WTC11 (cell line): Measurements from ENCODE around the gene DNAH14. TPM values are rescaled to one million over a fixed set of nuclear protein-coding genes. Genes with fewer than 3 reads are reported as not detected.
"Not testable (repeated sequence)": the region's sequence is repeated elsewhere in the genome, so short reads cannot be mapped to it uniquely, and the experiment has no call there.

Experiments
- ATAC-seq: fragments of 200-7000 bp; cut with Tn5 transposase; 2 replicates; pipeline ENCODE4 v1.10.0; 2021; ENCODE audit warnings: mild to moderate bottlenecking, moderate library complexity
- CTCF ChIA-PET: fragments of 300-600 bp; sonication (Branson Sonifier 250); formaldehyde crosslinking; loops from one replicate; lab custom pipeline; 2021; ENCODE audit warnings: antibody characterized with exemption; lab: Charles Lee
- POLR2A ChIA-PET: fragments of 350-600 bp; sonication (Branson Sonifier 250); formaldehyde crosslinking; loops from one replicate; lab custom pipeline; 2021; ENCODE audit warnings: antibody characterized with exemption; lab: Charles Lee
- DNase-seq: peaks from one replicate; pipeline ENCODE4 v3.0.0; 2021; ENCODE audit warnings: low spot score
- H3K27ac Mint-ChIP-seq: 2 replicates; pipeline ENCODE4 v1.8.0; 2021; ENCODE audit warnings: mixed read lengths
- H3K27me3 Mint-ChIP-seq: 2 replicates; pipeline ENCODE4 v1.8.0; 2021; ENCODE audit warnings: low read depth, mild to moderate bottlenecking, moderate library complexity, mixed read lengths
- H3K36me3 Mint-ChIP-seq: 2 replicates; pipeline ENCODE4 v1.8.0; 2021; ENCODE audit warnings: mixed read lengths
- H3K4me1 Mint-ChIP-seq: 2 replicates; pipeline ENCODE4 v1.8.0; 2022; ENCODE audit warnings: mixed read lengths
- H3K4me3 Mint-ChIP-seq: 2 replicates; pipeline ENCODE4 v1.8.0; 2021; ENCODE audit warnings: mild to moderate bottlenecking, moderate library complexity, mixed read lengths
- H3K9me3 Mint-ChIP-seq: 2 replicates; pipeline ENCODE4 v1.8.0; 2021; ENCODE audit warnings: mixed read lengths
- CBFB ChIP-seq: sonication (generic); formaldehyde crosslinking; IDR thresholded peaks from 2 replicates; pipeline ENCODE4 v1.8.1; 2022; ENCODE audit warnings: mild to moderate bottlenecking, low read depth, missing genetic modification reagents
- FOXP1 ChIP-seq: sonication (generic); formaldehyde crosslinking; IDR thresholded peaks from 2 replicates; pipeline ENCODE4 v1.8.0; 2022; ENCODE audit warnings: missing genetic modification reagents, mild to moderate bottlenecking, moderate library complexity, borderline replicate concordance
- GABPB1 ChIP-seq: sonication (generic); formaldehyde crosslinking; IDR thresholded peaks from 2 replicates; pipeline ENCODE4 v1.8.1; 2023; ENCODE audit warnings: mild to moderate bottlenecking, missing genetic modification reagents
- GRHL2 ChIP-seq: fragments of 250-450 bp; sonication (Bioruptor Pico); IDR thresholded peaks from 2 replicates; pipeline ENCODE4 v1.8.0; 2022; ENCODE audit warnings: mild to moderate bottlenecking, moderate library complexity; ENCODE audit not compliant: insufficient replicate concordance, severe bottlenecking
- RELA ChIP-seq: sonication (generic); formaldehyde crosslinking; IDR thresholded peaks from 2 replicates; pipeline ENCODE4 v1.8.1; 2022; ENCODE audit warnings: missing genetic modification reagents, mild to moderate bottlenecking, borderline replicate concordance
- TCF7 ChIP-seq: sonication (generic); formaldehyde crosslinking; IDR thresholded peaks from 2 replicates; pipeline ENCODE4 v1.8.0; 2022; ENCODE audit warnings: mild to moderate bottlenecking, low read depth, missing genetic modification reagents, moderate library complexity
- TP53 ChIP-seq: sonication (generic); formaldehyde crosslinking; IDR thresholded peaks from 2 replicates; pipeline ENCODE4 v1.8.1; 2023; ENCODE audit warnings: mild to moderate bottlenecking, missing genetic modification reagents
- ZNF232 ChIP-seq: sonication (generic); formaldehyde crosslinking; IDR thresholded peaks from 2 replicates; pipeline ENCODE4 v1.8.0; 2022; ENCODE audit warnings: mild to moderate bottlenecking, missing genetic modification reagents
- ZNF396 ChIP-seq: fragments of 250-450 bp; sonication (Bioruptor Pico); IDR thresholded peaks from 2 replicates; pipeline ENCODE4 v1.8.0; 2021; ENCODE audit warnings: mild to moderate bottlenecking, moderate library complexity, borderline replicate concordance
- total RNA-seq: library from RNA; stranded (reverse); gene quantifications from 3 replicates; pipeline ENCODE4 v1.2.3, GENCODE V29; 2021
- TF ChIP-seq, protein P1 (sequence below): sonication (generic); formaldehyde crosslinking; IDR thresholded peaks from 2 replicates; pipeline ENCODE4 v1.8.1; 2023; ENCODE audit warnings: mild to moderate bottlenecking, missing genetic modification reagents, borderline replicate concordance
- TF ChIP-seq, protein P2 (sequence below): sonication (generic); formaldehyde crosslinking; IDR thresholded peaks from 2 replicates; pipeline ENCODE4 v1.8.0; 2023; ENCODE audit warnings: missing genetic modification reagents, mild to moderate bottlenecking, borderline replicate concordance
- TF ChIP-seq, protein P3 (sequence below): sonication (generic); formaldehyde crosslinking; IDR thresholded peaks from 2 replicates; pipeline ENCODE4 v1.8.1; 2023; ENCODE audit warnings: mild to moderate bottlenecking, missing genetic modification reagents
- TF ChIP-seq, protein P4 (sequence below): sonication (generic); formaldehyde crosslinking; IDR thresholded peaks from 2 replicates; pipeline ENCODE4 v1.8.1; 2023; ENCODE audit warnings: mild to moderate bottlenecking, missing genetic modification reagents, moderate library complexity
- TF ChIP-seq, protein P5 (sequence below): sonication (generic); formaldehyde crosslinking; IDR thresholded peaks from 2 replicates; pipeline ENCODE4 v1.8.1; 2022; ENCODE audit warnings: mild to moderate bottlenecking, missing genetic modification reagents, moderate library complexity, borderline replicate concordance

Gene DNAH14
- total RNA-seq, 1 experiment from 2014 or later: 34.1 TPM

DNA sequence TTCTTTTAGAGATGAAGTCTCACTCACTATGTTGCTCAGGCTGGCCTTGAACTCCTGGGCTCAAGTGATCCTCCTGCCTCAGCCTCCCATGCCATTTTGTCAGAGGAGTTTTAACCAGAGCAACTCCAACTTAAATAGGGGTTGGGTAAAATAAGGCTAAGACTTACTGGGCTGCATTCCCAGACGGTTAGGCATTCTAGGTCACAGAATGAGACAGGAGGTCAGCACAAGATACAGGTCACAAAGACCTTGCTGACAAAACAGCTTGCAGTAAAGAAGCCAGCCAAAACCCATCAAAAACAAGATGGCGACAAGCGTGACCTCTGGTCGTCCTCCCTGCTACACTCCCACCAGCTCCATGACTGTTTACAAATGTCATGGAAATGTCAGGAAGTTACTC lies 5.7 kb upstream of the DNAH14 start (continued):
- TF ChIP-seq, protein P1, sequence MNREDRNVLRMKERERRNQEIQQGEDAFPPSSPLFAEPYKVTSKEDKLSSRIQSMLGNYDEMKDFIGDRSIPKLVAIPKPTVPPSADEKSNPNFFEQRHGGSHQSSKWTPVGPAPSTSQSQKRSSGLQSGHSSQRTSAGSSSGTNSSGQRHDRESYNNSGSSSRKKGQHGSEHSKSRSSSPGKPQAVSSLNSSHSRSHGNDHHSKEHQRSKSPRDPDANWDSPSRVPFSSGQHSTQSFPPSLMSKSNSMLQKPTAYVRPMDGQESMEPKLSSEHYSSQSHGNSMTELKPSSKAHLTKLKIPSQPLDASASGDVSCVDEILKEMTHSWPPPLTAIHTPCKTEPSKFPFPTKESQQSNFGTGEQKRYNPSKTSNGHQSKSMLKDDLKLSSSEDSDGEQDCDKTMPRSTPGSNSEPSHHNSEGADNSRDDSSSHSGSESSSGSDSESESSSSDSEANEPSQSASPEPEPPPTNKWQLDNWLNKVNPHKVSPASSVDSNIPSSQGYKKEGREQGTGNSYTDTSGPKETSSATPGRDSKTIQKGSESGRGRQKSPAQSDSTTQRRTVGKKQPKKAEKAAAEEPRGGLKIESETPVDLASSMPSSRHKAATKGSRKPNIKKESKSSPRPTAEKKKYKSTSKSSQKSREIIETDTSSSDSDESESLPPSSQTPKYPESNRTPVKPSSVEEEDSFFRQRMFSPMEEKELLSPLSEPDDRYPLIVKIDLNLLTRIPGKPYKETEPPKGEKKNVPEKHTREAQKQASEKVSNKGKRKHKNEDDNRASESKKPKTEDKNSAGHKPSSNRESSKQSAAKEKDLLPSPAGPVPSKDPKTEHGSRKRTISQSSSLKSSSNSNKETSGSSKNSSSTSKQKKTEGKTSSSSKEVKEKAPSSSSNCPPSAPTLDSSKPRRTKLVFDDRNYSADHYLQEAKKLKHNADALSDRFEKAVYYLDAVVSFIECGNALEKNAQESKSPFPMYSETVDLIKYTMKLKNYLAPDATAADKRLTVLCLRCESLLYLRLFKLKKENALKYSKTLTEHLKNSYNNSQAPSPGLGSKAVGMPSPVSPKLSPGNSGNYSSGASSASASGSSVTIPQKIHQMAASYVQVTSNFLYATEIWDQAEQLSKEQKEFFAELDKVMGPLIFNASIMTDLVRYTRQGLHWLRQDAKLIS (CRISPR knock-in tag): no peak
- no peak for TF ChIP-seq GRHL2 (CRISPR knock-in tag)

DNA sequence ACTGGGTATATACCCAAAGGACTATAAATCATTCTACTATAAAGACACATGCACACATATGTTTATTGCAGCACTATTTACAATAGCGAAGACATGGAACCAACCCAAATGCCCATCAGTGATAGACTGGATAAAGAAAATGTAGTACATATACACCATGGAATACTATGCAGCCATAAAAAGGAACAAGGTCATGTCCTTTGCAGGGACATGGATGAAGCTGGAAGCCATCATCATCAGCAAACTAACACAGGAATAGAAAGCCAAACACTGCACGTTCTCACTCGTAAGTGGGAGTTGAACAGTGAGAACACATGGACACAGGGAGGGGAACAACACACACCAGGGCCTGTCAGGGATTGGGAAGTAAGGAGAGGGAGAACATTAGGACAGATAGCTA lies 1.8 kb upstream of the DNAH14 start:
- H3K4me3 Mint-ChIP-seq, CTCF ChIA-PET, H3K4me1 Mint-ChIP-seq, H3K27me3 Mint-ChIP-seq, ATAC-seq, DNase-seq, POLR2A ChIA-PET, H3K27ac Mint-ChIP-seq: not testable (repeated sequence)
- Mint-ChIP-seq H3K36me3 (peaks cover 14% of the 10 kb centered on the region), H3K9me3 (peaks cover 21% of the 10 kb centered on the region)

DNA sequence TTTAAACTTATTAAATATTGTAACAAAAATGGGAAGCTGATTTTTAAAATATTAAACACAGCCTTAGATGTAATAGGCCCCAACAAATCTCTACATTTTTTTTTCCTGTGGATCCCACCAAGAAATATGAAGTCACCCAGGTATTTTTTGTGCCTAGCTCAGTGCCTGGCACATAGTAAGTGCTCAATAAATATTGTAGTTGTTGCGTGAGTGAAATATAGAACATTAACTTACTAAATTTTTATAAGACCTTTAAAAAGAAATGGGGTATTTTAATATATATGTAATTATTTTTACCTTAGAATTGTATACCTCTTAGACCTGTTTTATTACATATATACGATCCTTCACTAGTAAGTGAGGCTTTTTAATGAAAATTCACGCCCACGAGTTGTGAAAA lies 569 bp upstream of the DNAH14 start:
- ChIA-PET POLR2A (no interaction called here), CTCF (no interaction called here)
- Mint-ChIP-seq H3K9me3 (peaks cover 34% of the 10 kb centered on the region), H3K27ac (no peak overlapping the region), H3K27me3 (peaks cover 3% of the 10 kb centered on the region), H3K36me3 (peaks cover 27% of the 10 kb centered on the region), H3K4me1 (no peaks in the 10 kb centered on the region), H3K4me3 (peak overlapping the region; percentile 67)
- ATAC-seq (no peak), DNase-seq (no peak)
- TF ChIP-seq RELA (CRISPR knock-in tag): no peak
- no peak for TF ChIP-seq GABPB1 (CRISPR knock-in tag)
- TF ChIP-seq ZNF396 (CRISPR knock-in tag): no peak
- no peak for TF ChIP-seq TP53 (CRISPR knock-in tag)
- TF ChIP-seq TCF7: no peak
- TF ChIP-seq, protein P2, sequence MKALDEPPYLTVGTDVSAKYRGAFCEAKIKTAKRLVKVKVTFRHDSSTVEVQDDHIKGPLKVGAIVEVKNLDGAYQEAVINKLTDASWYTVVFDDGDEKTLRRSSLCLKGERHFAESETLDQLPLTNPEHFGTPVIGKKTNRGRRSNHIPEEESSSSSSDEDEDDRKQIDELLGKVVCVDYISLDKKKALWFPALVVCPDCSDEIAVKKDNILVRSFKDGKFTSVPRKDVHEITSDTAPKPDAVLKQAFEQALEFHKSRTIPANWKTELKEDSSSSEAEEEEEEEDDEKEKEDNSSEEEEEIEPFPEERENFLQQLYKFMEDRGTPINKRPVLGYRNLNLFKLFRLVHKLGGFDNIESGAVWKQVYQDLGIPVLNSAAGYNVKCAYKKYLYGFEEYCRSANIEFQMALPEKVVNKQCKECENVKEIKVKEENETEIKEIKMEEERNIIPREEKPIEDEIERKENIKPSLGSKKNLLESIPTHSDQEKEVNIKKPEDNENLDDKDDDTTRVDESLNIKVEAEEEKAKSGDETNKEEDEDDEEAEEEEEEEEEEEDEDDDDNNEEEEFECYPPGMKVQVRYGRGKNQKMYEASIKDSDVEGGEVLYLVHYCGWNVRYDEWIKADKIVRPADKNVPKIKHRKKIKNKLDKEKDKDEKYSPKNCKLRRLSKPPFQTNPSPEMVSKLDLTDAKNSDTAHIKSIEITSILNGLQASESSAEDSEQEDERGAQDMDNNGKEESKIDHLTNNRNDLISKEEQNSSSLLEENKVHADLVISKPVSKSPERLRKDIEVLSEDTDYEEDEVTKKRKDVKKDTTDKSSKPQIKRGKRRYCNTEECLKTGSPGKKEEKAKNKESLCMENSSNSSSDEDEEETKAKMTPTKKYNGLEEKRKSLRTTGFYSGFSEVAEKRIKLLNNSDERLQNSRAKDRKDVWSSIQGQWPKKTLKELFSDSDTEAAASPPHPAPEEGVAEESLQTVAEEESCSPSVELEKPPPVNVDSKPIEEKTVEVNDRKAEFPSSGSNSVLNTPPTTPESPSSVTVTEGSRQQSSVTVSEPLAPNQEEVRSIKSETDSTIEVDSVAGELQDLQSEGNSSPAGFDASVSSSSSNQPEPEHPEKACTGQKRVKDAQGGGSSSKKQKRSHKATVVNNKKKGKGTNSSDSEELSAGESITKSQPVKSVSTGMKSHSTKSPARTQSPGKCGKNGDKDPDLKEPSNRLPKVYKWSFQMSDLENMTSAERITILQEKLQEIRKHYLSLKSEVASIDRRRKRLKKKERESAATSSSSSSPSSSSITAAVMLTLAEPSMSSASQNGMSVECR: no peak
- TF ChIP-seq ZNF232: no peak
- TF ChIP-seq, protein P3, sequence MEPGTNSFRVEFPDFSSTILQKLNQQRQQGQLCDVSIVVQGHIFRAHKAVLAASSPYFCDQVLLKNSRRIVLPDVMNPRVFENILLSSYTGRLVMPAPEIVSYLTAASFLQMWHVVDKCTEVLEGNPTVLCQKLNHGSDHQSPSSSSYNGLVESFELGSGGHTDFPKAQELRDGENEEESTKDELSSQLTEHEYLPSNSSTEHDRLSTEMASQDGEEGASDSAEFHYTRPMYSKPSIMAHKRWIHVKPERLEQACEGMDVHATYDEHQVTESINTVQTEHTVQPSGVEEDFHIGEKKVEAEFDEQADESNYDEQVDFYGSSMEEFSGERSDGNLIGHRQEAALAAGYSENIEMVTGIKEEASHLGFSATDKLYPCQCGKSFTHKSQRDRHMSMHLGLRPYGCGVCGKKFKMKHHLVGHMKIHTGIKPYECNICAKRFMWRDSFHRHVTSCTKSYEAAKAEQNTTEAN (CRISPR knock-in tag): no peak
- TF ChIP-seq, protein P4, sequence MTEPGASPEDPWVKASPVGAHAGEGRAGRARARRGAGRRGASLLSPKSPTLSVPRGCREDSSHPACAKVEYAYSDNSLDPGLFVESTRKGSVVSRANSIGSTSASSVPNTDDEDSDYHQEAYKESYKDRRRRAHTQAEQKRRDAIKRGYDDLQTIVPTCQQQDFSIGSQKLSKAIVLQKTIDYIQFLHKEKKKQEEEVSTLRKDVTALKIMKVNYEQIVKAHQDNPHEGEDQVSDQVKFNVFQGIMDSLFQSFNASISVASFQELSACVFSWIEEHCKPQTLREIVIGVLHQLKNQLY (CRISPR knock-in tag): no peak
- TF ChIP-seq, protein P5, sequence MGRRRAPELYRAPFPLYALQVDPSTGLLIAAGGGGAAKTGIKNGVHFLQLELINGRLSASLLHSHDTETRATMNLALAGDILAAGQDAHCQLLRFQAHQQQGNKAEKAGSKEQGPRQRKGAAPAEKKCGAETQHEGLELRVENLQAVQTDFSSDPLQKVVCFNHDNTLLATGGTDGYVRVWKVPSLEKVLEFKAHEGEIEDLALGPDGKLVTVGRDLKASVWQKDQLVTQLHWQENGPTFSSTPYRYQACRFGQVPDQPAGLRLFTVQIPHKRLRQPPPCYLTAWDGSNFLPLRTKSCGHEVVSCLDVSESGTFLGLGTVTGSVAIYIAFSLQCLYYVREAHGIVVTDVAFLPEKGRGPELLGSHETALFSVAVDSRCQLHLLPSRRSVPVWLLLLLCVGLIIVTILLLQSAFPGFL (CRISPR knock-in tag): no peak
- TF ChIP-seq FOXP1: no peak
- no peak for TF ChIP-seq CBFB (CRISPR knock-in tag)
- TF ChIP-seq GRHL2 (CRISPR knock-in tag): no peak
